GM13977 (cell line): ENCODE results near the gene BCAP31.

Source experiments
- DNase-seq: peaks from one replicate; pipeline ENCODE4 v3.0.0; 2012; ENCODE audit warnings: low spot score
- in situ Hi-C: fragments of 300-500 bp; cut with MboI; formaldehyde crosslinking; loops from one replicate; pipeline ENCODE4 v1.12.0; 2022; ENCODE audit warnings: low sequenced_read_pairs, low pct_unique_long_range_greater_than_20kb, mixed read lengths, inconsistent platforms; ENCODE audit not compliant: unreplicated experiment
- TF ChIP-seq, protein P1 (sequence below): IDR thresholded peaks from 2 replicates; pipeline ENCODE4 v1.5.1; 2012; ENCODE audit warnings: mild to moderate bottlenecking, control low read depth; ENCODE audit not compliant: insufficient read depth; ENCODE audit errors: extremely low read depth, missing control alignments

Gene BCAP31

DNA sequence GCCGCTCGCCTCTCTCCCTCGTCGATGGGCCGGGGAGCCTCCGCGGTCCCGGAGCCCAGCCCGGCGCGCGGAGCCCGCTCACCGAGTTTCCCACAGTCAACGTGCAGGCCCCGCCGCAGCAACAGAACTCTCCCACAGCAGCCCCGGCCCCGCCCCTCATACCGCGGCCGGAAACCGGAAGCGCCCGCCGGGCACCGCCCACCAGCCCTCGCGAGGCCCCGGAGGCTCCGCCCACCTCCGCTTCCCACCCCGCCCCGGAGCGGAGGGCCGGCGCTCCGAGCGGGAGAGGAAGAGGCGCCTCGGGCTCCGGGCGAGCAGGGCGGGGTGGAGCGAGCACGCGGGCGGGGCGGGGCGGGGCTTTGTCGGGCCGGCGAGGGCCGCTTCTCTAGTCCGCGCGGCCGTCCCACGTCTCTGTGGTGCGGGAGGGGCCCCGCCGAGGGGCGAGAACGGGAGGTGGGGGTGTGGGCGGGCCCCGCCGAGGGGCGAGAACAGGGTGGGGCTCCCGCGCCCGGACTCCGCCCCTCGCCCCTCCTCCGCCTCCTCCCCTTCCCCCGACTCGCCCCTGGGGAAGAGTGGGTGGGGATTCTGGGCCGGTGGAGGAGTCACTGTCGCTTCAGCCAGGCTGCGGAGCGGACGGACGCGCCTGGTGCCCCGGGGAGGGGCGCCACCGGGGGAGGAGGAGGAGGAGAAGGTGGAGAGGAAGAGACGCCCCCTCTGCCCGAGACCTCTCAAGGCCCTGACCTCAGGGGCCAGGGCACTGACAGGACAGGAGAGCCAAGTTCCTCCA, at the start of gene BCAP31, which contains the start of gene ABCD1:
TSS of gene BCAP31 (minus strand) at position 136 of the 787 bp plus-strand sequence. CDS start 1,143 bp downstream, outside the sequence.
TSS of gene ABCD1 (plus strand) at position 605 of the 787 bp plus-strand sequence. CDS start 411 bp downstream, outside the sequence.
- TF ChIP-seq, protein P1, sequence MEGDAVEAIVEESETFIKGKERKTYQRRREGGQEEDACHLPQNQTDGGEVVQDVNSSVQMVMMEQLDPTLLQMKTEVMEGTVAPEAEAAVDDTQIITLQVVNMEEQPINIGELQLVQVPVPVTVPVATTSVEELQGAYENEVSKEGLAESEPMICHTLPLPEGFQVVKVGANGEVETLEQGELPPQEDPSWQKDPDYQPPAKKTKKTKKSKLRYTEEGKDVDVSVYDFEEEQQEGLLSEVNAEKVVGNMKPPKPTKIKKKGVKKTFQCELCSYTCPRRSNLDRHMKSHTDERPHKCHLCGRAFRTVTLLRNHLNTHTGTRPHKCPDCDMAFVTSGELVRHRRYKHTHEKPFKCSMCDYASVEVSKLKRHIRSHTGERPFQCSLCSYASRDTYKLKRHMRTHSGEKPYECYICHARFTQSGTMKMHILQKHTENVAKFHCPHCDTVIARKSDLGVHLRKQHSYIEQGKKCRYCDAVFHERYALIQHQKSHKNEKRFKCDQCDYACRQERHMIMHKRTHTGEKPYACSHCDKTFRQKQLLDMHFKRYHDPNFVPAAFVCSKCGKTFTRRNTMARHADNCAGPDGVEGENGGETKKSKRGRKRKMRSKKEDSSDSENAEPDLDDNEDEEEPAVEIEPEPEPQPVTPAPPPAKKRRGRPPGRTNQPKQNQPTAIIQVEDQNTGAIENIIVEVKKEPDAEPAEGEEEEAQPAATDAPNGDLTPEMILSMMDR: no peak
- in situ Hi-C loops: no loop called here
- DNase-seq: peak; percentile 97

DNA sequence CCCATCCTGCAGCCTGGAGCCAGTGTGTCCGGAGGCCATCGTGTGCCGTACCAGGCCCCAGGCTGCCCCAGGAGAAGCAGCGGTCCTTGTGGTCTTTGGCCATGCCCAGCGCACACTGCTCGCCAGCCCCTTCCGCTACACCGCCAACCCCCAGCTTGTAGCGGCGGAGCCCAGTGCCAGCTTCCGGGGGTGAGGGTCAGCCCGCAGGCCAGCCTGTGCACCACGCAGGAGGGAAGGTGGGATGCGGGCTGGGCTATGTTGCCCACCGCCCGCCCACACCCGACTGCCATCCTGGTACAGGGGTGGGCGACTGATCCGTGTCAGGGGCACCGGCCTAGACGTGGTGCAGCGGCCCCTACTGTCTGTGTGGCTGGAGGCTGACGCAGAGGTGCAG, 49.0 kb upstream of the BCAP31 start:
- no peak for DNase-seq
- TF ChIP-seq, protein P1: no peak
- in situ Hi-C loops: no loop called here

DNA sequence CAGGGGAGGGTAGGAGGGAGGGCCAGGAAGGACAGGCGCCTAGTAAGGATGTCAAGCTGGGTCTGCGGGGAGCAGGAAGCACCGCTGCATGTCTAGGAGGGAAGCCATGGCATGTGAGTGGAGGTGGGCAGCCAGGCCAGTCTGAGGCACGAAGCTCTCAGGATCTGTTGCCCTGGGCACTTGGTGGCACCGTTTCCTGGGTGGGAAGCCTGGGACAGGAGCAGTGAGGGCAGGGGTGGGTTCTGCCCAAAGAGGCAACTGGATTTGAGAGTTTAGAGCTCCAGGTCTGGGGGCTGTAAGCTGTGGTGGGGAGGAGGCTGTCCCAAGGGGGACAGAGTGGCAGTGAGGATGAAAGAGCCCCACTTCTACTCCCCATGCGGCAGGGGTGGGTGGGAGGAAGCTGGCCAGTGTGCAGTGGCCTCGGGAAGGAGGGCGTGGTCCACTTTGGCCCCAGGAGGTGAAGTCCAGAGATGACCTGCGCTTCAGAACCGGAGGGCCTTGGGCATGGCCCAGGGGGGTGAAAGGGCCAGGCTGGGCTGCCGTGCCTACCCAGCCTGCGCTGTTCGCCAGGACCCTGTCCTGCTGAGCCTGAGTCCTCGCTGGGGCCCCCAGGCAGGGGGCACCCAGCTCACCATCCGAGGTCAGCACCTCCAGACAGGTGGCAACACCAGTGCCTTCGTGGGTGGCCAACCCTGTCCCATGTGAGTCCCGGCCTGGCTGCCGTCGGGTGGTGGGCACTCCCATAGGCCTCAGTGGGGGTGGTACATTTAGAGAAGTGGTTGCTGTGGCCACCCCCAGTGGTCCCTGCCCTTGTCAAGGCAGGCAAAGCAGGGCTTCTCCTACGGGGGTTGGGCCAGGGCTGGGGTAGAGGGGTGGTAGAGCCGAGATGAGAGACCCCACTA, 48.4 kb upstream of the BCAP31 start:
- DNase-seq: peak; percentile 26
- in situ Hi-C loops: no loop called here
- TF ChIP-seq, protein P1: no peak

DNA sequence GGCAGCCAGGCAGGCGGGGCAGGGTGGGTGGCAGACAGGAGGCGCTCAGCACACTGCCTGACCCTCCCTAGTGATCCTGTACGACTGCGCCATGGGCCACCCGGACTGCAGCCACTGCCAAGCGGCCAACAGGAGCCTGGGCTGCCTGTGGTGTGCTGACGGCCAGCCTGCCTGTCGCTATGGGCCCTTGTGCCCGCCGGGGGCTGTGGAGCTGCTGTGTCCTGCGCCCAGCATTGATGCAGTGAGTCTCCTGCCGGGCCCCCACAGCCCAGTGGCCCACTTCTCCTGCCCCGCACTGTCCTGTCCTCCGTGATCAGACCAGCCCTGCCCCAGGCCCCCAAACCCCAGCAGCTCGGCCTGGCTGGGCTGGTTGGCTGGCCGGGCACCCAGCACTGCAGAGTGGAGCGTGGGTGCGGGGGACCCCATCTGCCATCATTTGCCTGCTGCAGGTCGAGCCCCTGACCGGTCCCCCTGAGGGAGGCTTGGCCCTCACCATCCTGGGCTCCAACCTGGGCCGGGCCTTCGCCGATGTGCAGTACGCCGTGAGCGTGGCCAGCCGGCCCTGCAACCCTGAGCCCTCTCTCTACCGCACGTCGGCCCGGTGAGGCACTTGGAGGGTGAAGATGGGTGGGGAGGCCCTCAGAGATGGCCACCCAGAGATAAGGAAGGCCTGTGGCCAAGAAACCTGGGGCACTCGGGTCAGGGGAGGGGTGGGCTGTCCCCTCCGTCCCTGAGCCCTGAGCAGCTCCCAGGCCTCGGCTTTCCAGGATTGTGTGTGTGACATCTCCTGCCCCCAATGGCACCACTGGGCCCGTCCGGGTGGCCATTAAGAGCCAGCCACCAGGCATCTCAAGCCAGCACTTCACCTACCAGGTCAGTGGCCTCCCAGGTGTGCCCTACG, 47.5 kb upstream of the BCAP31 start:
- DNase-seq: peak; percentile 20
- in situ Hi-C loops: no loop called here
- TF ChIP-seq, protein P1: no peak

DNA sequence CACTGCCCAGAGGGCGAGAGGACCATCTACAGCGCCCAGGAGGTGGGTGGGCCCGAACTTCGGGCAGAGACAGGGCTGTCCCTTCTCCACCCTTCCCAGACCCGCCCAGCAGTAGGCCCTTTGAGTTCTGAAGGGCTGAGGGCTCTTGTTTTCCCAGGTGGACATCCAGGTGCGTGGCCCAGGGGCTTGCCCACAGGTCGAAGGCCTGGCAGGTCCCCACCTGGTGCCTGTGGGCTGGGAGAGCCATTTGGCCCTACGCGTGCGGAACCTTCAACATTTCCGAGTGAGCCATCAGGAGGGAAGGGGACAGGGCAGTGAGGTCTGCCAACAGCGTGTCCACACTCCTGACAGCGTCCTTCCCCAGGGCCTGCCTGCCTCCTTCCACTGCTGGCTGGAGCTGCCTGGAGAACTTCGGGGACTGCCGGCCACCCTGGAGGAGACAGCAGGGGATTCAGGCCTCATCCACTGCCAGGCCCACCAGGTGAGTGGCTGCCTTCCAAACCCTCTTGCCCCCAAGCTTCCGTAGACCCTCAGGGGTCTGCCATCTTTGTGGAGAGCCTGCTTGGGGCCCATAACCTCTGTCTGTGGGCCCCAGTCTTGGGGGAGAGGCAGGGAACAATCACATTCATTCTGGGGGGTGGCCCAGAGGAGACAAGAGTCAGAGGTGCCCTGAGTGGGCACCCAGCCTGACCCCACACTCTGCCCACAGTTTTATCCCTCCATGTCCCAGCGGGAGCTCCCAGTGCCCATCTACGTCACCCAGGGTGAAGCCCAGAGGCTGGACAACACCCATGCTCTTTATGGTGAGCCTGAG, 46.6 kb upstream of the BCAP31 start:
- in situ Hi-C loops: no loop called here
- TF ChIP-seq, protein P1: no peak
- peak; percentile 38 for DNase-seq
